LNCaP clone FGC (cell line): ENCODE results near the gene PIK3AP1.

ENCODE experiments used
- DNase-seq: peaks from one replicate; pipeline ENCODE4 v3.0.0-alpha.2; 2011; ENCODE audit warnings: low read depth
- H3K4me3 ChIP-seq: 2 replicates; pipeline ENCODE4 v1.5.1; 2011; ENCODE audit warnings: mild to moderate bottlenecking, low read depth, low read length, control low read depth
- TF ChIP-seq, protein P1 (sequence below): IDR thresholded peaks from 2 replicates; pipeline ENCODE4 v1.5.1; 2012; ENCODE audit warnings: mild to moderate bottlenecking; ENCODE audit not compliant: control insufficient read depth, insufficient read depth; ENCODE audit errors: extremely low read depth

Gene PIK3AP1

DNA sequence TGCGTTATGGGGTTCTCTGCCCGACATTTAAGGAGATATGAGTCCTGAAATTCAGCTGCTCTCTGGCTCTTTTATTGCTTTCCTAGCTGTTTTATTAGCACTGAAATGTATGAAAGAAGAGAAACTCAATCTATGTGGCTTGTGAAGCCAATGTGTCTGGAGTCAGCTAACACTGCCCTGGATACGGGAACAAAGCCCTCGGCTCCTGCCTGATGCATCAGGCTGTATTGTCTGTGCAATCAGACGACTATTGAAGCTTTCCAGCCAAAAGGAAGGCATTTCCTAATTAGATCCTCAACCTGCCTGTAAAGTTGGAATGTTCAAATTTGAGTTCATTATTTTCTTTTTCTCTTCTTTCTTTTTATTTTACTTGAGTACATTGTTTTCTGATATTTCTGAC, 111.5 kb downstream of the PIK3AP1 start:
- no peak overlapping the region for H3K4me3 ChIP-seq
- no peak for DNase-seq
- TF ChIP-seq, protein P1, sequence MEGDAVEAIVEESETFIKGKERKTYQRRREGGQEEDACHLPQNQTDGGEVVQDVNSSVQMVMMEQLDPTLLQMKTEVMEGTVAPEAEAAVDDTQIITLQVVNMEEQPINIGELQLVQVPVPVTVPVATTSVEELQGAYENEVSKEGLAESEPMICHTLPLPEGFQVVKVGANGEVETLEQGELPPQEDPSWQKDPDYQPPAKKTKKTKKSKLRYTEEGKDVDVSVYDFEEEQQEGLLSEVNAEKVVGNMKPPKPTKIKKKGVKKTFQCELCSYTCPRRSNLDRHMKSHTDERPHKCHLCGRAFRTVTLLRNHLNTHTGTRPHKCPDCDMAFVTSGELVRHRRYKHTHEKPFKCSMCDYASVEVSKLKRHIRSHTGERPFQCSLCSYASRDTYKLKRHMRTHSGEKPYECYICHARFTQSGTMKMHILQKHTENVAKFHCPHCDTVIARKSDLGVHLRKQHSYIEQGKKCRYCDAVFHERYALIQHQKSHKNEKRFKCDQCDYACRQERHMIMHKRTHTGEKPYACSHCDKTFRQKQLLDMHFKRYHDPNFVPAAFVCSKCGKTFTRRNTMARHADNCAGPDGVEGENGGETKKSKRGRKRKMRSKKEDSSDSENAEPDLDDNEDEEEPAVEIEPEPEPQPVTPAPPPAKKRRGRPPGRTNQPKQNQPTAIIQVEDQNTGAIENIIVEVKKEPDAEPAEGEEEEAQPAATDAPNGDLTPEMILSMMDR = no peak

DNA sequence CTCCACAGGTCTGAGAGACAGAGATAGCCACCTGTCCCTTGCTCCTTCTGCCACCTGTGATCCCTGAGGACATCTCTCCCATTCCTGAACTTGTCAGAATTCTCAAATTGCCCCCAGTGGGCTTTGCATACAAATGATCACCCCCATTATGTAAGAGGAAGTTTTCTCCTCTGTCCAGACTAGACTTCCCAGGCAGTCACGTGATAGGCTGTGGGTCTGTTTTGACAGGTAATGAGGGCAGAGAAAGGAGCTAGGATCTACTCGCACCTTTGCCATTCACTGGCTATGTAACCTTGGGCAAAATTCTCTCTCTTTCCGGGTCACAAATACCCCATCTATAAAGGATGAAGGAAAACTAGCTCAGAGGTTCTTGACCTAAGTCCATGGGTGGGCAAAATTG, 112.1 kb downstream of the PIK3AP1 start:
- no peak overlapping the region for H3K4me3 ChIP-seq
- DNase-seq = no peak
- TF ChIP-seq, protein P1 = no peak

DNA sequence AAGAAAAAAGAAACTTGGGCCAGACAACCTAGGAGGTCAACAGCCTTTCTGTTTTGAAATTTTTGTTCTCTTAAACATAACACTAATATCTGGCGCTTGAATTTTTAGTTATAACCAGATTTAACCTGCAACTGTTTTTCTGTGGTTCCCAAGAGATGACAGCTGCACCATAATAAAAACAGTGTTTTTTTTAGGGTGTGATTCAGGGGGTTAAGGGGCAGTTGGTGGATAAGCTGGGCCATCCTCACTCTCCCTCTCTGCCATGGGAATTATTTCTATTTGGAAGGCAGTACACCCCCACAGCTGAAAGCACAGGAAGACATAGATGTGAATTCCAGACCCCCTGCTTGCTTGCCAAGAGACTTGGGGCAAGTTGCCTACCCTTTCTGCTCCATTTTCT, 113.4 kb downstream of the PIK3AP1 start:
- TF ChIP-seq, protein P1 = no peak
- H3K4me3 ChIP-seq = no peak overlapping the region
- no peak for DNase-seq

DNA sequence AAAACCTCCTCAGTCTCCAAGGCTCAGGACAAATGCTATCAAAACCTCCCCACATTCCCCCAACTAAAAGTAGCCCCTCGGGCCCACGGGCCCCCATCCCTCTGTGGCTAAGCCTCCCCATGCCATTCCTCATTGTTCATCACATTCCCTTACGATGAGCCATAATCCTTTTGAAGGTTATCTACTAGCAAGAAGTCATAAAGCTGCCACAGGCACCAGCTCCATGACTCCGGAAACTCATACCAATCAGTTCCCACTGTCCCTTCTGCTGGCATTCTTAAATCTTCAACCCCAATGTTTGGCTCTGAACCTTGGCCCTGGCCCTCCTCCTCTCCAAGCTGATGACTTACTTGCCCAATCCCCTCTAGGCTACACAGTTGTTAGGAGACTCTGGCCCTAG, 114.1 kb downstream of the PIK3AP1 start:
- no peak overlapping the region for H3K4me3 ChIP-seq
- DNase-seq = no peak
- TF ChIP-seq, protein P1 = no peak

DNA sequence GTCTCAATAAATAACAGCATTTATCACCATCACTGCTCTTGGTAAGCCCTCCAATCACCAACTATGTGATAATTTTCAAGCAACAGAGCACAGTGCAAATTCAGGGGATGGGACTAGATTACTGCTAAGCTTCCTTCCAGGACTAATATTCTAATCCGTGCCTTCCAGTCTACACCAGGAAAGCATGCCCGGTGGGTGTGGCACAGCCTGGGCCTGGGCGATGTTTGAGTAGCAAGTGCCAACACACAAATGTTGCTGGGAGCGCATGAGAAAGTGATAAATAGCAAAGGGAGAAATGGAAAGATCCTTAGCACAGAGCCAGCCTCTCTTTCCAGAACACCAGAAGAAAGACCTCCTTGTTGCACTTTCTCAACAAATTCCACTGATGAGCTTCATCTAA, 120.0 kb downstream of the PIK3AP1 start:
- no peak for DNase-seq
- no peak overlapping the region for H3K4me3 ChIP-seq

DNA sequence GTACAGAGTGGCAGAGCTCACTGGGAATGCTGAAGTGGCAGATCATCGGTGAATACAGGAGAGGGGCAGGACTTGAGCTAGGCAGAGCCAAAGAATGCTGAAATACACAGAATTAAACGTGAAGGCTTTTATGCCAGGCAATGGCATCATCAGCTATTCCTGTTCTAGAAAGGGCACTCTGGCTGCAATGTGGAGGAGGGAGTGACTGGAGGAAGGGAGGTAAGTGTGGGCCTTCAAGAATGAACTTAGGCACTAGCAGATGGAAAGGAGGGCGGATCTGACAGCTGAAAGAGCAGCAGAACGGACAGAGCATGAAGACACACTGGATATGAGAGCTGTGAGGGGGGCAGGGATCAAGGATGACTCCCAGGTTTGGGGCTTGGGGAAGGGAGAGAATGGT, 121.5 kb downstream of the PIK3AP1 start:
- H3K4me3 ChIP-seq = no peak overlapping the region
- TF ChIP-seq, protein P1 = no peak

More for the DNA sequence above, 120.0 kb downstream of the PIK3AP1 start:
- TF ChIP-seq, protein P1 = no peak

More for the DNA sequence above, 121.5 kb downstream of the PIK3AP1 start:
- no peak for DNase-seq
